Tibial nerve (tissue), 4 donors: ENCODE data around the gene DYRK1A.

Experiments used
- EP300 ChIP-seq, 2 donors: sonication (generic); formaldehyde crosslinking; IDR thresholded peaks; one replicate each; pipeline ENCODE4 v1.6.1; 2017; ENCODE audit warnings: antibody characterized with exemption in 2 of 2, mild to moderate bottlenecking in 1 of 2
- POLR2A ChIP-seq, 2 donors: fragments of 450-650 bp; IDR thresholded peaks; one replicate each; pipeline ENCODE4 v1.6.1; 2017; ENCODE audit warnings: antibody characterized with exemption in 2 of 2, mild to moderate bottlenecking in 2 of 2, moderate library complexity in 2 of 2
- TF ChIP-seq, protein P1 (sequence below), 5 experiments: fragments of 200-600 bp in 3 of 5; fragments of 450-650 bp in 2 of 5; sonication (generic) in 3 of 5; IDR thresholded peaks; one replicate each; pipeline ENCODE4 v1.5.1; 2016 to 2019; ENCODE audit warnings: antibody characterized with exemption in 5 of 5, mild to moderate bottlenecking in 3 of 5, moderate library complexity in 2 of 5

DNA sequence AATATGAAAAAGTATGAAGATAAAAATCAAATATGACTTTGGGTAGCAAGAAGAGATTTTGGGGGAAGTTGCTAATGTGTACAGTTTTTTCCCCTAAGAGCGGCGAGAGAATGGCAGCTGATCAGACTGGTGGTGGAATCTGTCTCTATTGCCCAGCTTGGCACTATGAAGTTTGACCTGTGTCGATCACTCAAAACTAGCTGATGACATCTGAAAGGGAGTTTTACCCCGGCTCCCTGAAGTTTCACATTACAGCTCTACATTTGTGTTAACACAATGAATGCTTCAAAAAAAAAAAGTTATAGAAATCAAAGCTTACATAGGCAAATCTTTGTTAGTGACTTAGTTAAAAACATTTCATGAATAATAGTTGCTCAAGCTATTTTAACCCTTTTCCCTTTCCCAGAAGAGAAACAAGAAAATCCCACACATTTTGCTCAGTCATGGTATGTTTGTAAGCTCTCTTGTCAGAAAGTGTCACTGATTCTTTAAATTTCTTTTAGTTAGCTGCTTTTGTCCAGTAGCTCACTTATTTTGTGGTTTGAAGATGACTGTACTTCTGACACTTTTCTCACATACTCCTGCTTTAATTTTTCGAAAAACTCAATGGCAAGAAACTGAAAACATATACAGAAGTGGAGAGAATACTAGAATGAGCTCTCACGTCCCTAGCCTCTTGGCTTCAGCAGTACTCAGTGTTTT, 41.3 kb downstream of the DYRK1A start:
- TF ChIP-seq, protein P1, sequence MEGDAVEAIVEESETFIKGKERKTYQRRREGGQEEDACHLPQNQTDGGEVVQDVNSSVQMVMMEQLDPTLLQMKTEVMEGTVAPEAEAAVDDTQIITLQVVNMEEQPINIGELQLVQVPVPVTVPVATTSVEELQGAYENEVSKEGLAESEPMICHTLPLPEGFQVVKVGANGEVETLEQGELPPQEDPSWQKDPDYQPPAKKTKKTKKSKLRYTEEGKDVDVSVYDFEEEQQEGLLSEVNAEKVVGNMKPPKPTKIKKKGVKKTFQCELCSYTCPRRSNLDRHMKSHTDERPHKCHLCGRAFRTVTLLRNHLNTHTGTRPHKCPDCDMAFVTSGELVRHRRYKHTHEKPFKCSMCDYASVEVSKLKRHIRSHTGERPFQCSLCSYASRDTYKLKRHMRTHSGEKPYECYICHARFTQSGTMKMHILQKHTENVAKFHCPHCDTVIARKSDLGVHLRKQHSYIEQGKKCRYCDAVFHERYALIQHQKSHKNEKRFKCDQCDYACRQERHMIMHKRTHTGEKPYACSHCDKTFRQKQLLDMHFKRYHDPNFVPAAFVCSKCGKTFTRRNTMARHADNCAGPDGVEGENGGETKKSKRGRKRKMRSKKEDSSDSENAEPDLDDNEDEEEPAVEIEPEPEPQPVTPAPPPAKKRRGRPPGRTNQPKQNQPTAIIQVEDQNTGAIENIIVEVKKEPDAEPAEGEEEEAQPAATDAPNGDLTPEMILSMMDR (IDR thresholded peaks at IDR 0.05), result no peak
- TF ChIP-seq EP300 (IDR thresholded peaks at IDR 0.05), result no peak
- TF ChIP-seq POLR2A (IDR thresholded peaks at IDR 0.05), result no peak
